GM11168 (cell line): ENCODE measurements around the gene DLX5.
"Not testable (repeated sequence)": the region's sequence is repeated elsewhere in the genome, so short reads cannot be mapped to it uniquely, and the experiment has no call there.

Source experiments
- in situ Hi-C: fragments of 300-500 bp; cut with MboI; formaldehyde crosslinking; loops from one replicate; pipeline ENCODE4 v1.12.0; 2022; ENCODE audit warnings: low sequenced_read_pairs; ENCODE audit not compliant: unreplicated experiment

Gene DLX5

DNA sequence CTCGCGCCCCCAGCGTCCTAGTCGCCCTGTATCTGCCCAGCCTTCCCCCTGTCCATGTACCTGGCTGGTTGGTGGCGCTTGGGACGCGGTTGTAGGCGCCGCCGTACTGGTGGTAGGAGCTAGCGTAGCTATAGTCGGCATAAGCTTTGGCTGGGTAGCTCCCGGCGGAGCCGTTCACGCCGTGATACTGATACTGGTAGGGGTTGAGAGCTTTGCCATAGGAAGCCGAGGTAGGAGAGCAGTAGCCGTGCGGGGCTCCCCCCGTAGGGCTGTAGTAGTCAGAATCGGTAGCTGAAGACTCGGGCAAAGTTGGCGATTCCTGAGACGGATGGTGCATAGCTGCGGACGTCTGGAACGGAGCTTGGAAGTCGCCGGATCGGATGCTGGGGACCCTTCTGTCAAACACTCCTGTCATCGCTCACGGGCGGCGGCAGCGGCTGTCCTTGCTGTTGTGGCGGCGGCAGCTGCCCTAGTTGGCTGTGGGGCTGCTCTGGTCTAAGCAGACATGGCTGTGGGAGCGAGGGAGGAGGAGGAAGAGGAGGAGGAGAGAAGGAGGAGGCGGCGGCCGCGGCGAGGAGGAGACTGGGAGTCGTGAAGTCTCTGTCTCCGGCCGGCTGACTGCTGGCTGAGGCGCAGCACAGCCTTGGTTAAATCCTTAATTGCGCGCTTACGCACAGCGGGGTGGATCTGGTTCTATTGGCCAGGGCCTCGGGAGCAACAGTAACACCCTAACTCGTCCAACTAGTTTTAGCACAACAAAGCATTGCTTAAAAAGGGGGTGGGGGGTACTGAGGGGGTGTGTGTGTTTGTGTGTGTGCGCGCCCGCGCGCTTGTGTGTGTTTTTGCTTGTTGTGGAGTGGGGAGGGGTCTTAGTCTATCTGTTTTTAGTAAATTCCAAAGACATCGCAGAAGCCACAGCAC, at the start of gene DLX5:
DLX5 (minus strand) TSS at position 623 of the 921 bp plus-strand sequence; CDS start at position 415, 208 bp downstream.
- in situ Hi-C loops, result loop anchor here (5.0 to 10.0 kb wide), 3 partner anchors 610 to 1107 kb away; no protein-coding TSS in a partner anchor

DNA sequence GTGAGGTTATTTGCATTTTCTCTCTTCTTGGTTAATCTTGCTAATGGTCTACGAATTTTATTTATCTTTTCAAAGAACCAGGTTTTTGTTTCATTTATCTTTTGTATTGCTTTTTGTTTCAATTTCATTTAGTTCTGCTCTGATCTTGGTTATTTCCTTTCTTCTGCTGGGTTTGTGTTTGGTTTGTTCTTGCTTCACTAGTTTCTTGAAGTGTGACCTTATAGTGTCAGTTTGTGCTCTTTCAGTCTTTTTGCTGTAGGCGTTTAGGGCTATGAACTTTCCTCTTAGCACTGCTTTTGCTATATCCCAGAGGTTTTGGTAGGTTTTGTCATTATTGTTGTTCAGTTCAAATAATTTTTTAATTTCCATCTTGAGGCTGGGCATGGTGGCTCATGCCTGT, 47.4 kb upstream of the DLX5 start:
- in situ Hi-C loops, result not testable (repeated sequence)

DNA sequence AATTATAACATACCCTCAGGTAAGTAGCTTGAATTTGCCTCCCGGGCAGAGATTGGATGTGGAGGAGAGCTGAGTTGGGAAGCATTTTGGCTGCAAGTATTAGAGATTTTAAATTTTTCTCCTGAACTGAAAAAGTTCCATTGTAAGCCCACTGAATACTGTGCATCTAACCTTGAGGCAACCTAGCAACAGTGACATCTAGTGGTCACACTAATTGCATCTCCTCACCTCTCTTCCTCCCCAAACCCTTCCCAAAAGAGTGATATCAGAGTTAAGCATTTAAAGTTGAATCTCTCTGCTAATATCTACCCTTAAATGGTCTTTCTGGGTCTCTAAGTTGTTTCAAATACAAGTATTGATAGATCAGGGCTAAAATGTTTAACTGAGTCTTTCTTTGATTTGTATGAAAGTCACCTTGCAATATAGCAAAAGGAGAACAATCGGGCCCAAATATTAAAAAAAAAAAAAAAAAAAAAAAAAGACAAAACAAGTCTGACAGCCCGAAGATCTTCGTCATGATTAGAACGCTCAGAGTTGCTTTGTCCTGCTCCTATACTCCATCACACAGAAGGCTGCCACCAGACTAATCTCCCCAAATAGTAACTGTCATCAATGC, 40.4 kb upstream of the DLX5 start:
- in situ Hi-C loops, result no loop called here

DNA sequence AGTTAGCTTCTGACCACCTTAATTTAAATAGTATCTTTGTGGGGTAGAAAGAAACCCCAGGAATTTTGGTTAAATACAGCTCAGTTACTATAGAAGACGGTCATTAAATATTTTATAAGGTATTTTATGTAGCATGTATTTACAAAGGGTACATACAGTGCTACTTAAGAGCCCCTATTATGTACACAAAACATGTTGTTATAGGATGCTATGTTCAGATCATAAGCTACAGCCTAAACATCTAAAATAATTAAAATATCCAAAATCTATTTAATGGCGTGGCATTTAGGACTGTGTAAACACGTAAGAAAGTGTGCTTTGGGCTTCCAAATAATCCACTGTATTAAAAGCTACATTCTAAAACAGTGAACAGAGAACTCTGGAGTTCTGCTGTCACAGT, 39.4 kb upstream of the DLX5 start:
- in situ Hi-C loops, result no loop called here

DNA sequence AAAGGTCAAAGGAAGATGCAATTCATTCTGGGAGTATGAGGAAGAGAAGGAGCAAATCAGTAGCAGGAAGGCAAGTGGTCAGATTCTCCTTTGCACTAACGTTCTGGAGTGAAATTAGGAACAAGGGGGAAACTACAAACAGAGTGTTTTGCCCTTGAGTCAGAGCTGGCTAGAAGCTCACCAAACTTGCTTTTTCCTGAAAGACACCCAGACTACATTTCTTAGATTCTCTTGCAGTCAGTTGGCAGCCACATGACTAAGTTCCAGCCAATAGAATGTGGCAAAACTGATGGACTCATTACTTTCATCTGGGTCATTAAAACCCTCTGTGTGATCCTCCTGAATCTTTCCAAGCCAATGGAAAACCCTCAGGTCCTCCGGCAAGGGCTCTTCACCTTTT, 18.6 kb upstream of the DLX5 start:
- in situ Hi-C loops, result no loop called here

DNA sequence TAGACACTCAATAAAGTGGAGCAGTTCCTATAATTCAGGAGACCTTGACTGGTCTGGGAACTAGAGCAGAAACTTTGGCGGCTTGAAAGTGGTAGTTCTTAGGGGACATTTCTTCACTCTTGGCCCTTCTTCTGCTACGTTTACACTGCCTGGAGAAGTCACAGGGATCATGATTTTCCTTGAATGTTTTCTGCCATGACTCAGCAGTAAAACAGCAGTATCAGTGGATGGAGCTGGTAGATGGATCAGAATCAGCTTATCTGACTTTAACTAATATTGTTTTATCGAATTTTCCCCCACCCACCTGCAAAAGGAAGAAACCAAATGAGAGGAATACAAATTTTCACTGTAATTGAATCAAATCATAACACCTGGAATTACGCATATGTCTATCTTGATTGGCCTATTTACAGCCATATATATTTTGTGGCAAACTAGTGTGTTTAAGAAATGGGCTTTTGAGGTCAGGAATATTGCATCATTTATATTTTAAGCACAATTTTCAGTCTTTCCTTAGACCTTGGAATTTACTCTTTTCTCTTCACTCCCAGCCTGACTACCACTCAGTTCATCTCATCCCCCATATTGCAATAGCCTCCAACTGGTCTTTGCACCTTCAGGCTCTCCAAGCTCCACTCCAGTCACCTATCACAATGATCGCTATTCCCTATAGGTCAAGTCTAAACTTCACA, 14.9 kb upstream of the DLX5 start:
- in situ Hi-C loops, result no loop called here

DNA sequence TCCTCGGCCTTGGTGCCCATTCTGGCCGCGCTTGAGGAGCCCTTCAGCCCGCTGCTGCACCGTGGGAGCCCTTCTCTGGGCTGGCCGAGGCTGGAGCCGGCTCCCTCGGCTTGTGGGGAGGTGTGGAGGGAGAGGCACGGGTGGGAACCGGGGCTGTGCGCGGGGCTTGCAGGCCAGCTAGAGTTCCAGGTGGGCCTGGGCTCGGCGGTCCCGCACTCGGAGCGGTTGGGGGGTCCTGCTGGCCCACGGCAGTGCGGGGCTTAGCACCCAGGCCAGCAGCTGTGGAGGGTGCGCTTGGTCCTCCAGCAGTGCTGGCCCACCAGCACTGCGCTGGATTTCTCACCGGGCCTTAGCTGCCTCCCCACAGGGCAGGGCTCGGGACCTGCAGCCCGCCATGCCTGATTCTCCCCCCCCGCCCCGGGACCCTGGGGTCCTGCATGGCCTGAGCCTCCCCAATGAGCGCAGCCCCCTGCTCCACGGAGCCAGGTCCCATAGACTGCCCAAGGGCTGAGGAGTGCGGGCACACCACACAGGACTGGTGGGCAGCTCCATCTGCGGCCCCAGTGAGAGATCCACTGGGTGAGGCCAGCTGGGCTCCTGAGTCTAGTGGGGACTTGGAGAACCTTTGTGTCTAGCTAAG, 9.7 kb upstream of the DLX5 start:
- in situ Hi-C loops, result not testable (repeated sequence)

DNA sequence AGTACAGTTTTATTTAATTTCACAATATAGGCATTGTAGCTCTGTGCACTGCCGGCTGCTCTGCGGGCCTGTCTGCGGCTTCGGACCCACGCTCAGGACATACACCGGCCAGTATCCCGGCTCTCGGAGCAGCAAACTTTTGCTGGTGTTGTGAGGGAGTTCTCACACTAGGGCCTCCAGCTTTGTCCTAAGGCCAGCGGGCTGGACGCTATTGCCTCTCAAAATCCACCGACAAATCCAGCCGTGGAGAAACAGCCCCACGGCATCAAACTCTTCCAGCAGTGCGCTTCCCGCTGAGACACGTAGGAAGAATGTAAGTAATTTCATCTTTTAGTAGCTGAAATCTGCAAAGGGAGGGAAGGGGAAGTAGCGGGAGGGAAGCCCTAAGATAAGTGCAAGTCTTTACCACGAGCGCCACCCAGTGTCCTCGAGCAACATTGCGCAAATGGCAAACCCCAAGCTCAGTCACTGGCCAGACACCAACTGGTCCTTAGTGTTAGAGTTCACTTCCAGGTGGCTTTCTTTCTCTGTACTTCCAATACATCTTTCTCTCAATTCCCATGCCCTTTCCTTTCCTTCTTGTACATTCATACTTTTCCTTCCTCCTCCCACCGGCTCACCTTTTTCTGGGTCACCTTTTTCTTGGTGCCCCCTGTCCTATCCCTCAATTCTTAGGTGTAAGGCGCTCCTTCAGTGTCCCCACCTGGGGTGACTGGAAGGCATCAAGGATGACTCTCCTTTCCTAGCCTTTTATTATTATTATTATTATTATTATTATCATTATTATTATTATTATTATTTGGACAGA, 3.0 kb upstream of the DLX5 start:
- in situ Hi-C loops, result loop anchor here (5.0 to 10.0 kb wide), 3 partner anchors 613 to 1110 kb away; no protein-coding TSS in a partner anchor

DNA sequence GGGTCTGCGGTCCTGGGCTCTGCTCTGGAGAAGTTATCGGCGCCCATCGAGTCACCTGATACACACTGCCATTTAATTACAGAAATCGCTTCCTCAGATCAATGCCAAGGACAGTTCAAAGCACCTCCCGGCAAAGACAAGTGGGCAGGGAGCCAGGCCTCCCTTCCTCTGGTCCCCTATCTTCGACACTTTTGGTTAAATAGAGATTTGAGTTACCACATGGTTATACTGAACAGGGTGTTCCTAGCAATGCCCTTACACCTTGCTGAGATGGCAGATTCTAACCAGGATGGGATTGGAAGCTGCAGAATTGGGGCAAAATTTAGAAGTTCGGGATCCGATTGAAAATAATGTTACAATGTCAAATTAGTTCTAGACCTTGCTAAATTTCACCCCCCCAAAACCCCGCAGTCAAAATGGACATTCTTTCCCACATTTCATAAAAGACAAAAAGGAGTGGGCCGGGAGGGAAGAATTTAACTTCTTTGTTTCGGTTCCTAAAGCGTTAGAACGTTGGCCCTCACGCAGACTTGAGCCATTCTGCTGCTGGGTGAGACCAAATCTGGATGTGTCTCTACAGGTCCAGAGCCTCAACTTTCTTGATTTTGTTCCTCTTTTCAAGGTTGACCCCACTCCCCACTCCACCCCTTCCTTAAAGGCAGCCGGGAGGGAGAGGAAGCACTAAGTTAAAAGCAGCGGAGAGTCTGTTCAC, 2.2 kb upstream of the DLX5 start:
- in situ Hi-C loops, result loop anchor here (5.0 to 10.0 kb wide), 3 partner anchors 612 to 1110 kb away; no protein-coding TSS in a partner anchor

DNA sequence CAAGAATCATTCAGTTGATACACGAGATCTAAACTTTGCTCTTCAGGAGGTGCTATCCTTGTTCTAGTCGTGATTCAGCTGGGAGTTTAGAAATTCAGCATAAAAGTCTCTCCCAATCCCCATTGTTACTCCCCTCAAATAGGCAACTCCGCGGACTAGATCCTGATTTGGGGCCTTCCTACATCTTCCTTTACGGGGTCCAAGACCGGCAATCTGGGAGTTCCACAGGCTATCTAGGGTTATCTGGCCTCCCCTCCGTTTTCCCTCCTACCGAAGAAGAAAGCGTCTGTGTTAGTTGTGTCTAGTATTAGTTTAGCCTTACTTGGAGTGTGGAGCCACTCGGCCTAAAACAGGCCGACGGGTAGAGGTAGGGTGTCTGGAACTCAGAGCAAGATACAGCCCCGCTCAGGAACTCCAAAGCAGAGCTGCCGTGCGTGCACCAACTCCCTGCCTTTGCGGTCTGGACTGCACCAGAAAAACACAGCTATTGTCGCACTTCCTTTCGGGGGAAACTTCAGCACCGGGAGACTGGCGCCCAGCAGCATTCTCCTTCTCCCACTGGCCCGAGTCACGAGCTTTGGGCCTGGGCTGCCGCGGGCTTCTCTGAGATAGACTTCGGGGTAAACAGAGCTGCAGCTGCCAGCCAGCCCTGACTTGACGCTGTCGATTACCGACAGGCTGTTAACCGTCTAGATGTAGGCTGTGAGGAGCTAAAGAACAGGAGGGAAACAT, 1.5 kb upstream of the DLX5 start:
- in situ Hi-C loops, result loop anchor here (5.0 to 10.0 kb wide), 3 partner anchors 611 to 1109 kb away; no protein-coding TSS in a partner anchor

DNA sequence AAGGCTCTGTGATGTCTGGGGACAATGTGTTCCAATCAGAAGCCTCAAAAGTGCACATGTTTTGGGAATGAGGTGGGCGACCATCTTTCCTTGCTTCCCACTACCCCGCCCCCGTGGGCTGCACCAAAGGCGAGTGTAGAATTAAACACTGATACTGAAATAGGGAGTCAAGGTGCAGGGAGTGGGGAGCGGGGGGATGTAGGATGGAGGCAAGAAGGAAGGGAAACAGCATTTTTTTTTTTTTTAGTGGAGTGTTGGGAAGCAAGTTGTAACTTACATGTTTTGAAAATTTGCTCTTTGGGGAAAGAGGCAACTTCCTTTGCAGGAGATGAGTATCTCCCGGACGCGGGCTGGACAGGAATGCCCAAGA, 484 bp upstream of the DLX5 start:
- in situ Hi-C loops, result loop anchor here (5.0 to 10.0 kb wide), 3 partner anchors 610 to 1108 kb away; no protein-coding TSS in a partner anchor

DNA sequence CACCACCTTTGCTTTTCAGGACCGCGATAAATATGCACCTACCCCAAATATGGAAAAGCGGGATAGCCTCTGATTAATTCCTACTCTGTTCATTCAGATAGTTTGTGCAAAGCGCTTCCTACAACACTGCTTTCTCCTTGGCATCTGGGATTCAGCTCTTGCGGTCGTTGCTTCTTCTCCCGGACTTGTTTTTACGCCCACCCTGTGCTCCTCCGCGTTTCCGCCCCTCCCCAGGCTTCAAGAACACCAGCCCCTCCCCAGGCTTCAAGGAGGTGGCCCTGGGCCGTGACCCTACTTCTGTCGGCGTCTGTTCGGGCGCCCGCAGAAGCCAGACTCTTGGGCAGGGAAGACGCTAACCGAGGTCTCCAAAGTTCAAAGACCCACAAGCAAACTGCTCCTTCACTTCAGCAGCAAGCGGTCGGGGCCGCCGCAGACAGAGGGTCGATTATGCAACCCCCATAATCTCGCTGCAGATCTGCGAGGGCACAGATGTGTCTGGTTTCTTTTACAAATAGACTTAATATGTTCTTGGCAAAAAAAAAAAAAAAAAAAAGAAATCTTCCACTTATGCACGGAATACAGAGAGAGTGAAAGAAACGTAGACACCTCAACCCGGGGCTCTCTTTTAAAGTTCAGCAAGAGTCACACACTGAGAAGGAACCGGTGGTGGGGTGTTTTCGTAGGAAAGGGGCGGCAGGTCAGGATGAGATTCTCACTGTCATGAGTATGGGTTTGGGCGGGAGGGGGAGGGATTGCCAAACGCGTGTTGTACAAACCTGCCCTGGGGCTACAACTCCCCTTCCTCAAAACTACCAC, 1.9 kb downstream of the DLX5 start:
- in situ Hi-C loops, result loop anchor here (10.0 kb wide), 2 partner anchors 608 to 948 kb away; no protein-coding TSS in a partner anchor

DNA sequence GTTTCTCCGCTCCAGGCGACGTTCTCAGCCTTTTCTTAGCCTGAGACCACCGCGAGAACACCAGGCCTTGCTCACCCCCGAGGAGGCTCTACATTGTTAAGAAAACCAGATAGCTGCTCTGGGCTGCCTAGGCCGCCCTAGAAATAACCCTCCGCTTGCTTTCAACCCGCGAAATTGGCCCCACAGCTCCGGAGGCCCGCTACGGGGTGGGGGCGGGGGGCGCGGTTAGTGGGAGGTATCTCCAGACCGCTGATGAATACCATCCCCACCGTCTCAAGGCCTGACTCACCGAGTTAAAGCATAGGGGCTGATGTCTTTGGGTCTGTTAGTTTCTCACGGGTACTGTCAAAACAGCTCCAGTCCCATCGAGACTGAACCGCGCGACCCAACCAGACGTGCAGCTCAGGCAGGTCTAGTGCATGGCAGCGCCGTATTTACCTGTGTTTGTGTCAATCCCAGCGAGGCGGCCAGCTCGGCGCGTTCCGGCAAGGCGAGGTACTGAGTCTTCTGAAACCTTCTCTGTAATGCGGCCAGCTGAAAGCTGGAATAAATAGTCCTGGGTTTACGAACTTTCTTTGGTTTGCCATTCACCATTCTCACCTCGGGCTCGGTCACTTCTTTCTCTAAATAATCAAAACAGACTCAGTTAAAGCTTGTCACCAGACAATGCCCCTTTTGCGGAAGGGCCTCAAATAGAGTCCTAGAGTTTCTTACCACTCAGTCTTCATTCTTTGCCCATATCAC, 2.7 kb downstream of the DLX5 start:
- in situ Hi-C loops, result loop anchor here (10.0 kb wide), 2 partner anchors 607 to 947 kb away; no protein-coding TSS in a partner anchor

DNA sequence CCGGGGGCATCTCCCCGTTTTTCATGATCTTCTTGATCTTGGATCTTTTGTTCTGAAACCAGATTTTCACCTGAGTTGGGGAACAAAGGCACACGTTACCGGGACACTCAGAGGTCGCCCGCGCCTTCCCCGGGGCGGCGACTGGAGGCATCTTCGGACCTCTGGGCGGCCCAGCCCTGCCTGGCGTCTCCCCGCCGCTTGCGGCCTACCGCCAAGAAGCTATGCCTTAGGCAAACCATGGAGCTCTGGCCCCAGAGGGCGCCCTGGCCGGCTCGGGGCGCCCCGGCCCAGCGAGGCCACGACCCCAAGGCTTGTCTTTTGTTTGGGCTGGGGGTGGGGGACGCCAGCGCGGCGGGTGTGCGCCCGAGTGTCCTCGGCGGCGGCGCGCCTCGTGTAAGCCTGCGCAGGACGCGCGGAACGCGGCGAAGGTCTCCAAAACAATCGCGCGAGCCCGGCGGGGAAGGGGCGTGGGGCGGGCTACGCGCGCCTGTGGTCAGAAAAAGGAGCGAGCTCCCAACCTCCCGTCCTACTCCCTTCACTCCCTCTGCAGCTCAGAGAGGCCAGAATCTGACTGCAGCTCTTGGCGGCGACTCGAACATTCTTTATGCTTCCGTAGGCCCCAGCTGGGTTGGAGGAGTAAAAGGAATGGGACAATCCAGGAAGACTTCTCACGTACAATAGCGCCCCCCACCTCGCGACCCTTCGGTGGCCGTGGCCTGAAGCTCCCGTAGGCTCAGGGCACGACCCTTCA, 3.5 kb downstream of the DLX5 start:
- in situ Hi-C loops, result loop anchor here (10.0 kb wide), 2 partner anchors 606 to 946 kb away; no protein-coding TSS in a partner anchor

DNA sequence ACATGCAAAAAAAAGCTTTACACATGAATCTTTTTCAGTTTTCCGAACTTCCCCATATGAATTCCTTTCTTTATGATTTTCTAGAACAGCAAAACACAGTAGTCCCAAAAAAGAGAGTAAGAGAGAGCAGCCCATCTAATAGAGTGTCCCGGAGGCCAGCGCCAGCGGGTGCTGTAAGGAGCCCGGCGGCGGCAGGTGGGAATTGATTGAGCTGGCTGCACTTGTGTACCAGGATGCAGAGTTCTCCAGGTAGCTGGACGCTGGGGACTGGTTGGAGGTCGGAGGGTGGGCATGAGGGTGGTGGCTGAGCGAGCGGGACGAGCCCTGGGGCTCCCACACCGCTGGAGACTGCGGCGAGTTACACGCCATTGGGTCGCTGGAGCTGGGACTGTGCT, 4.0 kb downstream of the DLX5 start:
- in situ Hi-C loops, result loop anchor here (10.0 kb wide), 2 partner anchors 606 to 946 kb away; no protein-coding TSS in a partner anchor
